Ovary (tissue), 9 donors: ENCODE results near the gene CNNM4. TPM values are rescaled to one million over a fixed set of nuclear protein-coding genes. Genes with fewer than 3 reads are reported as not detected.

Experiments
- DNase-seq, 5 donors: peaks; one replicate each; pipeline ENCODE4 v3.0.0-alpha.2; 2019 to 2020
- H3K27ac ChIP-seq, 2 donors: fragments of 200-600 bp; one replicate each; pipeline versions ENCODE4 v1.5.1 to v1.8.0; 2019 to 2022
- H3K27me3 ChIP-seq: fragments of 200-600 bp; one replicate; pipeline ENCODE4 v1.8.0; 2022
- H3K36me3 ChIP-seq: fragments of 200-600 bp; sonication (generic); one replicate; pipeline ENCODE4 v1.5.1; 2019
- H3K4me1 ChIP-seq: one replicate; pipeline ENCODE4 v1.8.1; 2013; ENCODE audit warnings: mild to moderate bottlenecking, moderate library complexity; ENCODE audit not compliant: insufficient read depth
- H3K4me3 ChIP-seq: fragments of 200-600 bp; sonication (generic); one replicate; pipeline ENCODE4 v1.5.1; 2017
- H3K9me3 ChIP-seq, 2 donors: fragments of 200-600 bp in 1 of 2; sonication (generic) in 1 of 2; one replicate each; pipeline versions ENCODE4 v1.5.1 to v1.8.1; 2013 to 2019; ENCODE audit warnings: mild to moderate bottlenecking in 1 of 2, moderate library complexity in 1 of 2
- EP300 ChIP-seq: sonication (generic); formaldehyde crosslinking; IDR thresholded peaks from one replicate; pipeline ENCODE4 v1.6.1; 2017; ENCODE audit warnings: antibody characterized with exemption
- POLR2A ChIP-seq: fragments of 450-650 bp; IDR thresholded peaks from one replicate; pipeline ENCODE4 v1.6.1; 2017; ENCODE audit warnings: antibody characterized with exemption, mild to moderate bottlenecking, moderate library complexity
- WGBS, 3 donors: extraction: QIAGEN DNeasy Blood & Tissue Kit in 1 of 3; methylation state at CpG; one replicate each; pipeline versions ENCODE4 v1.1.5 to v1.1.7; 2013 to 2017; 5-methylcytosine and 5-hydroxymethylcytosine counted together
- intact Hi-C, 4 donors: fragments of 100-400 bp; cut with DNase I; formaldehyde crosslinking; loops; one replicate each; pipeline versions ENCODE4 v1.11.0 to v1.15.1; 2022 to 2023
- polyA plus RNA-seq, 2 donors: library from polyadenylated mRNA; stranded (reverse); fragments of 200-250 nt in 1 of 2; fragments of 350-450 nt in 1 of 2; fragmentation: Illumina TruSeq in 1 of 2; extraction: RNeasy Lipid Tissue Mini Kit (QIAGEN cat#74804) in 1 of 2; gene quantifications; one replicate each; pipeline ENCODE4 v1.2.3, GENCODE V29; 2013 to 2014
- total RNA-seq, 7 donors: library from RNA; depleted of rRNA in 2 of 7; stranded (reverse); fragments of >200 nt in 2 of 7; fragmentation: NEBNext Ultra II Directional in 3 of 7; extraction: Animal tissue kit (Norgen Biotek cat#: 25700) in 3 of 7; gene quantifications; one replicate each; pipeline versions ENCODE4 v1.1.0 to v1.2.4, GENCODE V29; 2016 to 2023
- TF ChIP-seq, protein P1 (sequence below), 3 donors: fragments of 450-650 bp in 2 of 3; fragments of 200-600 bp in 1 of 3; IDR thresholded peaks; one replicate each; pipeline versions ENCODE4 v1.5.1 to v1.8.0; 2016 to 2022; ENCODE audit warnings: antibody characterized with exemption in 3 of 3, mild to moderate bottlenecking in 1 of 3
- donor health status: DM: no; HTN: no; CAD: no; lungs with moderate emphysema.
- donor health status: DM: no; HTN: no; CAD: no.
- donor health status: Bipolar disorder and iron deficiency.
- donor health status: DM: yes; HTN: yes; CAD: no.
- donor health status: DM: no; HTN: no; CAD: no.
- donor health status: DM: yes; HTN: yes; CAD: no.

Gene CNNM4
- total and polyA plus RNA-seq, 9 donors: 2.7 to 8.3 (median 7.0) TPM

- intact Hi-C loops: no loop called here
- 0% methylated on average over 1 of the region's 1 CpG for WGBS, 3 donors
- TF ChIP-seq EP300 (no peak), POLR2A (no peak)
- TF ChIP-seq, protein P1, sequence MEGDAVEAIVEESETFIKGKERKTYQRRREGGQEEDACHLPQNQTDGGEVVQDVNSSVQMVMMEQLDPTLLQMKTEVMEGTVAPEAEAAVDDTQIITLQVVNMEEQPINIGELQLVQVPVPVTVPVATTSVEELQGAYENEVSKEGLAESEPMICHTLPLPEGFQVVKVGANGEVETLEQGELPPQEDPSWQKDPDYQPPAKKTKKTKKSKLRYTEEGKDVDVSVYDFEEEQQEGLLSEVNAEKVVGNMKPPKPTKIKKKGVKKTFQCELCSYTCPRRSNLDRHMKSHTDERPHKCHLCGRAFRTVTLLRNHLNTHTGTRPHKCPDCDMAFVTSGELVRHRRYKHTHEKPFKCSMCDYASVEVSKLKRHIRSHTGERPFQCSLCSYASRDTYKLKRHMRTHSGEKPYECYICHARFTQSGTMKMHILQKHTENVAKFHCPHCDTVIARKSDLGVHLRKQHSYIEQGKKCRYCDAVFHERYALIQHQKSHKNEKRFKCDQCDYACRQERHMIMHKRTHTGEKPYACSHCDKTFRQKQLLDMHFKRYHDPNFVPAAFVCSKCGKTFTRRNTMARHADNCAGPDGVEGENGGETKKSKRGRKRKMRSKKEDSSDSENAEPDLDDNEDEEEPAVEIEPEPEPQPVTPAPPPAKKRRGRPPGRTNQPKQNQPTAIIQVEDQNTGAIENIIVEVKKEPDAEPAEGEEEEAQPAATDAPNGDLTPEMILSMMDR (IDR thresholded peaks at IDR 0.05): no peak
Observed at GRCh38 chr2:96775160-96775559, 14.5 kb downstream of the CNNM4 start.

GRCh38 chr2:96783388-96783787 lies 22.7 kb downstream of the CNNM4 start:
- WGBS, 3 donors: 76 to 82% (median 81%) methylated on average over 4 of the region's 4 CpGs
- intact Hi-C loops: no loop called here
- no peaks in the 10 kb centered on the region for H3K9me3 ChIP-seq
- no peak overlapping the region for H3K4me3 ChIP-seq
- DNase-seq: no peak
- H3K27me3 ChIP-seq: no peaks in the 10 kb centered on the region
- H3K4me1 ChIP-seq: peaks cover 3% of the 10 kb centered on the region
- H3K36me3 ChIP-seq: no peaks in the 10 kb centered on the region
- no peak overlapping the region for H3K27ac ChIP-seq
- no peak for TF ChIP-seq POLR2A
- TF ChIP-seq EP300: no peak
- TF ChIP-seq, protein P1 (IDR thresholded peaks at IDR 0.05): no peak

More at GRCh38 chr2:96775160-96775559, 14.5 kb downstream of the CNNM4 start:
- Histone ChIP-seq H3K4me3 (no peak overlapping the region), H3K36me3 (no peaks in the 10 kb centered on the region), H3K4me1 (peaks cover 1% of the 10 kb centered on the region), H3K9me3 (no peaks in the 10 kb centered on the region), H3K27me3 (no peaks in the 10 kb centered on the region), H3K27ac (no peak overlapping the region)
- DNase-seq: no peak

DNA sequence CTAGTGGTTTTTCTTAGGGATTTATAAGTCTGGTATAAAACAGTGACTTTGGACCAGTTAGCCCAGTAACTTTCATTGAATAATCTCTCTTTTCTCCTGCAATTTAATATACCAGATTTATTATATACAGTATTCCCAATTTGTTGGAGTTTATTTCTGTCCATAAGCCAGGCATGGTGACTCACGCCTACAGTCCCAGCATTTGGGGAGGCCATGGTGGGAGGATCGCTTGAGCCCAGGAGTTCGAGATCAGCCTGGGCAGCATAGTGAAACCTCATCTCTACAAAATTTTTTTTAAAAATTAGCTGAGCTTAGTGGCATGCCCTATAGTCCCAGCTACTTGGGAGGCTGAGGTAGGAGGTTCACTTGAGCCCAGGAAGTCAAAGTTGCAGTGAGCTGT lies 26.7 kb downstream of the CNNM4 start:
- Histone ChIP-seq H3K4me3 (no peak overlapping the region), H3K9me3 (no peaks in the 10 kb centered on the region), H3K27ac (no peak overlapping the region), H3K36me3 (no peaks in the 10 kb centered on the region), H3K4me1 (peaks cover 3% of the 10 kb centered on the region), H3K27me3 (no peaks in the 10 kb centered on the region)
- TF ChIP-seq POLR2A (no peak), EP300 (no peak)
- TF ChIP-seq, protein P1 (IDR thresholded peaks at IDR 0.05): no peak
- intact Hi-C loops: no loop called here
- DNase-seq: no peak
- 81 to 96% (median 88%) methylated on average over 3 of the region's 3 CpGs for WGBS, 3 donors

DNA sequence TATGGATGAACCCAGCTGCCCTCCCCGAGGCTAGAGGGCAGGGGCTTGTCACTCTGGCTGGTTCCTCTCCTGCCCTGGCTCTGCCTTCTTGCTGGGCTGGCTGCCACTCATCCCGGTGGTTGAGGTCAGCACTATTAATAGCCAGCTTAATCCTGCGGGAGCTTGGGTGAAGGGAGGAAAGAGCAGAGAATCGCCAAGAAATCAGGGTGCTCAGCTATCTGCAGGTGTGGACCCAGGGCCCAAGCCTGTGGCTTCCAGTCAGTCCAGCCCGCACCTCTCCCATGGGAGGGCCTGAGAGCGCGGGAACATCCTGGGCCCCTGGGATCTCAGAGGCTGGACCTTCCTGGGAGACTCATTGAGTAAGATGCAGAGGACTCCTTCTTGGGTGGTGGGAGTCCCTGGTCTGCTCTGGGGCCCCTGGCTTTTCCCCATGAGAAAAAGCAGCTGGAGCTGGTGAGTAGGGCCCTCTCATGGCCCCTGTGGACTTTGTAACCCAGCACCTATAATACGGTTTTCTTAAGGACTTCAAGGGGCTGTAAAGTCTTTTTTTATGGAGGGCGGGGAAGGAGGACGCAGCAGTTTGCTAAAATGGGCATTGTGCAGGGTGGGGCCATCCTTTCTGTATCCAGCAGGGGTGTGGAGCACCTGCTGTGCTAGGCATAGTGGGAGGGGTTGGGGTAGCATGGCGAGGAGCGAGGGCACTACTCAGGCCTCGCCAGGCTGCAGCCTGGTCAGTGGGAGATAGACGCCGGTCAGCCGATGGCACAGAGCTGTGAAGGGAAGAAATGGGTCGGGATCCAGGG lies 27.9 kb downstream of the CNNM4 start:
- Histone ChIP-seq H3K36me3 (no peaks in the 10 kb centered on the region), H3K27ac (no peak overlapping the region), H3K27me3 (no peaks in the 10 kb centered on the region), H3K4me1 (peaks cover 3% of the 10 kb centered on the region), H3K4me3 (no peak overlapping the region), H3K9me3 (no peaks in the 10 kb centered on the region)
- intact Hi-C loops: no loop called here
- WGBS, 3 donors: 73 to 77% (median 75%) methylated on average over 17 of the region's 17 CpGs
- TF ChIP-seq, protein P1 (IDR thresholded peaks at IDR 0.05): no peak
- TF ChIP-seq POLR2A (no peak), EP300 (no peak)
- DNase-seq: no peak
